Thyroid gland (tissue), 4 donors: ENCODE results near the gene DIS3L. TPM values are rescaled to one million over a fixed set of nuclear protein-coding genes. Genes with fewer than 3 reads are reported as not detected.
A peak's percentile ranks its signal among the peaks of the same experiment; 100 is the strongest.
"Not testable (repeated sequence)": the region's sequence is repeated elsewhere in the genome, so short reads cannot be mapped to it uniquely, and the experiment has no call there.

Experiments used
- DNase-seq, 2 donors: peaks; one replicate each; pipeline ENCODE4 v3.0.0-alpha.2; 2019
- H3K27ac ChIP-seq, 3 donors: fragments of 200-600 bp; sonication (generic); 1 replicate in 2 of 3; 2 replicates in 1 of 3; pipeline ENCODE4 v1.5.1; 2016 to 2019; ENCODE audit warnings: mild to moderate bottlenecking in 1 of 3, moderate library complexity in 1 of 3
- H3K27me3 ChIP-seq: fragments of 200-600 bp; sonication (generic); one replicate; pipeline ENCODE4 v1.5.1; 2019
- H3K36me3 ChIP-seq, 2 donors: fragments of 200-600 bp; sonication (generic); one replicate each; pipeline ENCODE4 v1.5.1; 2016 to 2019
- H3K4me1 ChIP-seq, 2 donors: fragments of 200-600 bp; sonication (generic); one replicate each; pipeline ENCODE4 v1.5.1; 2017 to 2019
- H3K4me3 ChIP-seq, 3 donors: fragments of 200-600 bp; sonication (generic); replicated peaks in 1 of 3; 1 replicate in 2 of 3; 2 replicates in 1 of 3; pipeline ENCODE4 v1.5.1; 2016; ENCODE audit warnings: mild to moderate bottlenecking in 1 of 3
- H3K9me3 ChIP-seq: fragments of 200-600 bp; sonication (generic); one replicate; pipeline ENCODE4 v1.5.1; 2017
- CTCF ChIP-seq, 6 experiments: fragments of 200-600 bp in 3 of 6; fragments of 450-650 bp in 3 of 6; sonication (generic) in 3 of 6; IDR thresholded peaks; one replicate each; pipeline ENCODE4 v1.5.1; 2016 to 2019; ENCODE audit warnings: antibody characterized with exemption in 6 of 6, mild to moderate bottlenecking in 2 of 6, inconsistent platforms in 1 of 6, moderate library complexity in 1 of 6
- POLR2A ChIP-seq, 2 donors: fragments of 450-650 bp; IDR thresholded peaks; one replicate each; pipeline ENCODE4 v1.6.1; 2017; ENCODE audit warnings: antibody characterized with exemption in 2 of 2, mild to moderate bottlenecking in 2 of 2, moderate library complexity in 1 of 2
- WGBS, 2 donors: methylation state at CpG; one replicate each; pipeline ENCODE4 v1.1.5; 2017; 5-methylcytosine and 5-hydroxymethylcytosine counted together
- intact Hi-C: fragments of 100-400 bp; cut with DNase I; formaldehyde crosslinking; loops from one replicate; pipeline ENCODE4 v1.15.1; 2023
- total RNA-seq, 4 donors: library from RNA; depleted of rRNA; stranded (reverse); fragments of >200 nt; gene quantifications; one replicate each; pipeline ENCODE4 v1.2.3, GENCODE V29; 2016

The DIS3L gene
- total RNA-seq: 10 to 100 TPM; 20.8 to 49.8 (median 37.8) TPM

GRCh38 chr15:66293419-66294156 lies at the start of gene DIS3L:
Gene DIS3L, plus strand, starts transcription at chr15:66293568. Its CDS starts 29 bp downstream, at chr15:66293597.
- peak within 1 kb of the TSS; percentile 77 to 92 (median 91) for H3K27ac ChIP-seq
- 0 to 1% methylated on average over 2 to 19 of the region's 92 CpGs for WGBS, 2 donors
- H3K36me3 ChIP-seq: no peaks in the 10 kb centered on the region
- intact Hi-C loops: no loop called here
- peak; percentile 61 to 65 for DNase-seq
- peak within 1 kb of the TSS; percentile 54 to 68 (median 66) for H3K4me3 ChIP-seq
- peak; percentile 17 to 65 for TF ChIP-seq POLR2A (IDR thresholded peaks at IDR 0.05)
- peak in 2 of 6 experiments; percentile 1 to 7 for TF ChIP-seq CTCF (IDR thresholded peaks at IDR 0.05)
- peaks cover 20% of the 10 kb centered on the region in 2 donors for H3K4me1 ChIP-seq
- H3K27me3 ChIP-seq: no peaks in the 10 kb centered on the region
- H3K9me3 ChIP-seq: no peaks in the 10 kb centered on the region

GRCh38 chr15:66245832-66246231 lies 47.5 kb upstream of the DIS3L start:
- H3K27me3 ChIP-seq, H3K27ac ChIP-seq, DNase-seq, H3K9me3 ChIP-seq, H3K36me3 ChIP-seq, H3K4me3 ChIP-seq, intact Hi-C loops, H3K4me1 ChIP-seq: not testable (repeated sequence)
- 82 to 91% methylated on average over 5 of the region's 5 CpGs for WGBS, 2 donors

- no peaks in the 10 kb centered on the region for H3K36me3 ChIP-seq
- no peaks in the 10 kb centered on the region for H3K27me3 ChIP-seq
- no peaks in the 10 kb centered on the region for H3K9me3 ChIP-seq
- no peak for DNase-seq
- TF ChIP-seq POLR2A (IDR thresholded peaks at IDR 0.05) (no peak), CTCF (IDR thresholded peaks at IDR 0.05) (no peak)
- no peak overlapping the region for H3K27ac ChIP-seq
- no peak overlapping the region for H3K4me3 ChIP-seq
- peaks cover 6 to 12% of the 10 kb centered on the region in 2 donors for H3K4me1 ChIP-seq
- intact Hi-C loops: no loop called here
- 70 to 82% methylated on average over 1 of the region's 1 CpG for WGBS, 2 donors
These were observed 46.4 kb upstream of the DIS3L start for GRCh38 chr15:66246937-66247336.

GRCh38 chr15:66249605-66250174 lies 43.7 kb upstream of the DIS3L start:
- Histone ChIP-seq H3K27me3 (no peaks in the 10 kb centered on the region), H3K4me1 (peaks cover 18 to 27% of the 10 kb centered on the region in 2 donors), H3K27ac (no peak overlapping the region), H3K36me3 (no peaks in the 10 kb centered on the region), H3K9me3 (no peaks in the 10 kb centered on the region), H3K4me3 (no peak overlapping the region)
- WGBS, 2 donors: 26 to 46% methylated on average over 2 of the region's 2 CpGs
- peak; percentile 51 to 64 for DNase-seq
- no peak for TF ChIP-seq CTCF (IDR thresholded peaks at IDR 0.05)
- TF ChIP-seq POLR2A (IDR thresholded peaks at IDR 0.05): no peak
- intact Hi-C loops: no loop called here

GRCh38 chr15:66251065-66251789 lies 42.1 kb upstream of the DIS3L start:
- intact Hi-C loops: no loop called here
- TF ChIP-seq POLR2A (IDR thresholded peaks at IDR 0.05): no peak
- TF ChIP-seq CTCF (IDR thresholded peaks at IDR 0.05): no peak
- H3K27ac ChIP-seq: no peak overlapping the region
- no peak for DNase-seq
- H3K9me3 ChIP-seq: no peaks in the 10 kb centered on the region
- H3K4me3 ChIP-seq: no peak overlapping the region
- WGBS, 2 donors: 75 to 79% methylated on average over 10 of the region's 10 CpGs
- peaks cover 18 to 27% of the 10 kb centered on the region in 2 donors for H3K4me1 ChIP-seq
- H3K27me3 ChIP-seq: peaks cover 4% of the 10 kb centered on the region
- H3K36me3 ChIP-seq: no peaks in the 10 kb centered on the region
